ENCODE results near the gene CALML5.

CALML5 gene

GRCh38 chr10:5450605-5451384, 48.6 kb downstream of the CALML5 start:
- H3K36me3 ChIP-seq: peaks cover 37 to 40% (median 38%) of the 10 kb centered on the region in 3 donors
- H3K9me3 ChIP-seq: no peaks in the 10 kb centered on the region
- intact Hi-C loops (cut with DNase I; ENCODE audit: low total_unique reads): no loop called here
- no peaks in the 10 kb centered on the region for H3K27me3 ChIP-seq
- peak overlapping the region; percentile 48 to 80 for H3K27ac ChIP-seq
- DNase-seq: no peak
- peak overlapping the region; percentile 66 to 76 for H3K4me3 ChIP-seq
- H3K4me1 ChIP-seq: peaks cover 0 to 50% (median 17%) of the 10 kb centered on the region in 4 donors
- TF ChIP-seq CTCF (IDR thresholded peaks at IDR 0.05): no peak

DNA sequence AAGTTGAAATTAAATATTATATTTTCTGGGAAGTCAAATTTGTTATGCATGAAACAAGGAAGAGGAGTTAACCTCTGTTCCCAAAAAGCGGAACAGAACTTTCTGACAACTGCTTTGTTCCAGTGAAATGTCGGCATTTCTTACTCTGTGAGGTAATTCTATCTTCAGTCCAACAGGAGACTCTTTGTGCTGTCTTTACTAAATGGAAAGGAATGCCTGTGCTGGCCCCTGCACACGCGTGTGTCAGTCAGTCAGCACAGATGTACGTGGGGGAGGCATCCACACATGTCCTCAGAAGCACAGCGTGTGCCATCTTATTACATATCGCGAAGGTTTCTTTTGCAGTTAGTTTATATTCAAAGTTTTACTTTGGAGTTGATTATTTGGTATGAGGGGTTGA, 49.5 kb downstream of the CALML5 start:
- peak in 1 of 2 experiments; percentile 19 for TF ChIP-seq CTCF (IDR thresholded peaks at IDR 0.05)
- DNase-seq: no peak
- Histone ChIP-seq H3K4me3 (peak overlapping the region; percentile 66 to 76), H3K36me3 (peaks cover 27 to 30% (median 28%) of the 10 kb centered on the region in 3 donors), H3K9me3 (no peaks in the 10 kb centered on the region), H3K4me1 (peaks cover 0 to 56% (median 22%) of the 10 kb centered on the region in 4 donors), H3K27ac (peak overlapping the region; percentile 76 to 80), H3K27me3 (no peaks in the 10 kb centered on the region)
- intact Hi-C loops (cut with DNase I; ENCODE audit: low total_unique reads): loop anchor here (5.0 to 10.0 kb wide), 3 partner anchors 82 to 365 kb away; partner anchors contain the start of genes GDI2 and TASOR2

DNA sequence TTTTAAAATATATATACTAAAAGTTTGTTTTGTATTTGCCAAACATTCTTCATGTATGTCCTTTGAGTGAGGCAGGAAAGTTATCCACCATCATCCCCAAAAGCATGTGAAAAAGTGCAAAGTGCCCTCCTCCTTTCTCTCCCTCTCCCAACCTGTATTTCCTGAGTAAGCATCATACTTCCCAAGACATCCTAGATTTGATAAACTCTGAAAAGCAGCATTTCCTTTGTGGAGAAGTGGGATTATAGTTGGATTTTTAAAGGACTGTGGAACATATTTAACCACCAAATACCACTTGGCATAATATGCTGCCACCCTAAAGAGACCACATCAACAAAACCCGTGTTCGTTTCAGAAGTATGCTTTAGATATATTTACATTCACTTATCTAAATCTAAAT, 50.1 kb downstream of the CALML5 start:
- no peak for TF ChIP-seq CTCF (IDR thresholded peaks at IDR 0.05)

More for the DNA sequence above, 50.1 kb downstream of the CALML5 start:
- intact Hi-C loops (cut with DNase I; ENCODE audit: low total_unique reads): loop anchor here (5.0 to 10.0 kb wide), 3 partner anchors 83 to 366 kb away; partner anchors contain the start of genes GDI2 and TASOR2
- Histone ChIP-seq H3K27me3 (no peaks in the 10 kb centered on the region), H3K4me1 (peaks cover 0 to 57% (median 26%) of the 10 kb centered on the region in 4 donors), H3K36me3 (peaks cover 21 to 24% (median 22%) of the 10 kb centered on the region in 3 donors), H3K4me3 (peak overlapping the region; percentile 66 to 76), H3K27ac (peak overlapping the region; percentile 76 to 80), H3K9me3 (no peaks in the 10 kb centered on the region)
- DNase-seq: no peak
